Left colon (tissue), 2 donors: ENCODE data around the gene MED29. TPM values are rescaled to one million over a fixed set of nuclear protein-coding genes. Genes with fewer than 3 reads are reported as not detected.

Experiments used
- ATAC-seq: fragments of 200-7000 bp; cut with Tn5 transposase; one replicate; pipeline ENCODE4 v1.9.1; 2020; ENCODE audit warnings: mild to moderate bottlenecking, moderate library complexity
- DNase-seq, 2 donors: peaks; one replicate each; pipeline ENCODE4 v3.0.0-alpha.2; 2020
- intact Hi-C, 2 donors: fragments of 100-400 bp; cut with DNase I in 1 of 2; cut with micrococcal nuclease in 1 of 2; formaldehyde crosslinking; loops; one replicate each; pipeline versions ENCODE4 v1.11.2 to v1.14.0; 2022; cut with DNase I, micrococcal nuclease
- long read RNA-seq: library from polyadenylated mRNA; unstranded; transcript quantifications from one replicate; pipeline ENCODE4 v2.0.0, GENCODE V29; 2021
- total RNA-seq, 2 donors: library from RNA; stranded (reverse); fragmentation: NEBNext Ultra II Directional; extraction: Animal tissue kit (Norgen Biotek cat#: 25700); gene quantifications; one replicate each; pipeline ENCODE4 v1.2.1, GENCODE V29; 2021
- donor health status: DM: no; HTN: no; CAD: no.
- donor health status: DM: yes; HTN: yes; CAD: no.

MED29 gene
- 10 to 100 TPM; 30.4 to 32.4 TPM for total RNA-seq
- long read RNA-seq, transcript MED29-201 (4 exons, 3,653 nt), result major isoform, 15 of 28 reads
- long read RNA-seq, partial matches to known transcripts, result 0 of 28 reads
- long read RNA-seq, other reads (novel, unspliced or antisense), result 13 of 28 reads

GRCh38 chr19:39390751-39391437 lies at the start of gene MED29, which contains the start of gene PAF1:
MED29 (plus strand) TSS chr19:39391378; CDS start chr19:39391423, 45 bp downstream.
PAF1 (minus strand) TSS chr19:39391106; CDS start chr19:39390864, 242 bp downstream.
- ATAC-seq (peak; percentile 95), DNase-seq (peak; percentile 95 to 99)
- intact Hi-C loops, result no loop called here

DNA sequence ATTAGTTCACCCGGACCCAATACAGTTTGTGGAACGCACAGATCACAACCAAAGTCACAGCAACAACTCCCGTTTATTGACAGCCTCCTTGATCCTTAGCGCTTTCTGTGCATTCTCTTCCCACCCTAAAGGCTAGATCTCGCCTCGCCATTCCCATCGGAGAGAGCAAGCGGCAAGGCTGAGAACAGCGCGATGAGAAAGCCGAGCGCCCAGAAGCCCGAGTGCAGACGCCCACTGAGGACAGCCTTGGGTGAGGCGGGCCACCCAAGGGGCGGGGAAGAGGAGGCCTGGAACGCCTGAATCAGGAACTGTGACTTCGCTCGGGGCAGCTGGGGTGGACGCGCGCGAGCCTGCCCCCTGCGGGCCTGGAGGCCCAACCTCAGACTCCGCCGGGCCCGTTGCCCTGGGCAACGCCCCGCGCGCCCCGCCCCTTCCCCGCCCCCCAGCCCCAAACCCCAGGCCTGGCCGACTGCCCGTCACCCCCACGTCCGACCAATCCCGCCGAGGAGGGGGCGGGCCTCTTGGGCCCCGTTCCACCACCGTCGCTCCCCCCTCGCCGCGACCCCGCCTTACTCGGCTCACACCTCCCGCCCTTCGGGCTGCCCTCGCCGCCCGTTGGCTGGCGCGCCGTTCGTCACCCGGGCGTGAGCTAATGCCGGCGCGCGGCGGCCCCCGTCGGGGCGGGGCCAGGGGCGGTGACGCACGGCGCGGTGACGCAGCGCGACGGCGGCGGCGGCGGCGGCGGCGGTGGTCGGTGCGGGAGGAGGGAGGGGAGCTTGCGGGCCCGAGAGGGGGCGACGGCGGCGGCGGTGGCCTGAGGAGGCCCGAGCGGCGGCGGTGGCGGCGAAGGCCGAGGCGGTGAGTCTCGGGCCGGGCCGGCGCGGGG lies 49.2 kb upstream of the MED29 start, which contains the start of gene SAMD4B:
Gene SAMD4B, plus strand, starts transcription at position 703 of the 886 bp plus-strand sequence. CDS start 14,473 bp downstream, outside the sequence.
- intact Hi-C loops, result no loop called here
- ATAC-seq (peak; percentile 93), DNase-seq (peak; percentile 99)

GRCh38 chr19:39342647-39343305 lies 48.4 kb upstream of the MED29 start:
- ATAC-seq (no peak), DNase-seq (peak; percentile 30 to 43)
- intact Hi-C loops, result no loop called here

DNA sequence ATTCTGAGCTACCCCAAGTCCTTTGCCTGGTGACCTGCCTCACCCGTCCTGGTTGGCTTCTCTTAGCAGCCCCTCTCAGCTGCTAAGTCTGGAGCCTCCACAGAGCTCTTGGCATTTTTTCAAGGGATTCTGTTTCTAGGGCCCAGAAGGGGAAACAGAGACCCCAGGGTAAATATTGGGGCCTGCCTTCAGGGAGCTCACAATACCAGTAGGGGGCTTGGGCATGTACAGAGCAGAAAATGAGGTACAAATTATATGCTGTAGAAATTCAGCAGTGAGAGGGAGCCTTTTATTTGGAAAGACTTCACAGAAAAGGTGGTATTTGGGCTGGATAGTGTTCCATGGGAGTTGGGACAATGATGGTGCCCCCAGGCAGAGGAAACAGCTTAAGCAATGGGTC lies 45.2 kb upstream of the MED29 start:
- intact Hi-C loops, result no loop called here
- DNase-seq (no peak), ATAC-seq (no peak)

DNA sequence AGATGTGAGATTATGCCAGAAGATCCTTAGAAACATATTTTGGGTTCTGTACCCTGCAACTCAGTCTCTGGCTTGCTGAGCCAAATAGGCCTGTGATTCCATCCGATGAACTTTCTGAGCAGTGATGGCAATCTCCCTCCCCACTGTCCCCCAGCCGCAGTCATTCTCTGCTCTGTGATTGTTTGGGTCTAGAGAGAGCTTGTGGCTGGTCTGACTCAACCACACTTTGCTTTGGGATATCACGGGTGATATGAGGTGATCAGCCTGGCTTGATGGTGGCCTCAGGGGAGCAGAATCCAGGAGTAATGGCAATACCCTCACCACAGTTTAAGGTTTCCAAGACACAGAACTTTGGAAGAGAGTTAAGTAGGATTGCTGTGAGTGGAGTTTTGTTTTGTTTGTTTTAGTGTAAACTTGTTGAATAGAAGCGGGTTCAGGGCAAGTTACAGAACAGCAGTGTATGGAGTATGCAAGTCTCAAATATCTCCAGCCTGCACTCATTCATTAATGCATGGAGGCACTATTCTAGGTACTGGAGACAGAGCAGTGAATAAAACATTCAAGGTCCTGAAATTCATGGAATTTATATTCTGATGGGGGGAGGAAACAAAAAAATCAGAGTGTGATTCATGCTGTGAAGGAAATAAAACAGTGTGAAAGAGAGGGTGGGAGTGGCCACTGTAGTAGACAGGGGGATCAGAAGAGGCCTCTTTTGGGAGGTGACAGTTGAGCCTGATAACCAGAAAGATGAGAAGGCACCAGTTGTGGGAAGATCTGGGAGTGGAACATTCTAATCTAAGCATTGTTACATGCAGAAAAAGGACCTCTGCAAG lies 43.6 kb upstream of the MED29 start:
- intact Hi-C loops, result no loop called here
- DNase-seq, result no peak
- ATAC-seq, result no peak

DNA sequence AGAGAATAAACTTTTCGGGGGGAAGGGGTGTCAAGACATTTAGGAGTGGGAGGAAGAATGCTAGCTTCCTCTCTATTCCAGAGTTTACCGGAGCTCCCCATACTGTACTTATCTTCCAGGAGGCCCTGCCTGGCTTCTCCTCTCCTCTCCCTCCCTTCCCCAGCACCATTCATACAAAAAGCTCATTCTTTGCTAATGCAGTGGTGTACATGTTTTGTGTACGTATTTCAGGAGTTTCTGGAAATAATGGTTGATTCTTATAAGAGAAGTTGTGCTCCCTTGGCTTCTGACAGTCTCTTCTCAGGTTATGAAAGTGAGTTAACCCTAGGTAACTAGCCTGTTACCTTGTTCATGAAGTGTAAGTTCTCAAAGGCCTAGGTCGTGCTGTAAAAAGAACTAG lies 41.9 kb upstream of the MED29 start:
- ATAC-seq (no peak), DNase-seq (no peak)
- intact Hi-C loops, result no loop called here

DNA sequence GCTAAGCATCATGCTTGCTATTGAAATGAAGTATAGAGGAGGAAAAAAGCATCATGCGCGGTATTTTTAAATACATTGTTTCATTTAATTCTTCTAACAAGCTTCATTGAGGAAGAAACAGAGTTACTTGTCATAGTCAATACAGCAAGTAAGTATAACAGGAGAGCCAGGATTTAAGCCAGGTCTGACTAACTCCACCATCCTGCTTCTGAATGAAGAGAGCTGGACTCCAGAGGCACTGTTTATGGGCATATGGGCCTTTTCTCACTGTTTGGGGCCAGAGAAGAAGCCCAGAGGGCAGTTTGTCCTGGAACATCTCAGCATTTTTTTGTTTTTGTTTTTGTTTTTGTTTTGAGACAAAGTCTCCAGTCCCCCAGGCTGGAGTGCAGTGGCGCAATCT lies 41.0 kb upstream of the MED29 start:
- intact Hi-C loops, result no loop called here
- no peak for ATAC-seq
- no peak for DNase-seq

- ATAC-seq (no peak), DNase-seq (no peak)
- intact Hi-C loops, result no loop called here
Observed at GRCh38 chr19:39351537-39352064, 39.6 kb upstream of the MED29 start.

GRCh38 chr19:39352381-39353255 lies 38.6 kb upstream of the MED29 start:
- ATAC-seq (no peak), DNase-seq (no peak)
- intact Hi-C loops, result no loop called here

DNA sequence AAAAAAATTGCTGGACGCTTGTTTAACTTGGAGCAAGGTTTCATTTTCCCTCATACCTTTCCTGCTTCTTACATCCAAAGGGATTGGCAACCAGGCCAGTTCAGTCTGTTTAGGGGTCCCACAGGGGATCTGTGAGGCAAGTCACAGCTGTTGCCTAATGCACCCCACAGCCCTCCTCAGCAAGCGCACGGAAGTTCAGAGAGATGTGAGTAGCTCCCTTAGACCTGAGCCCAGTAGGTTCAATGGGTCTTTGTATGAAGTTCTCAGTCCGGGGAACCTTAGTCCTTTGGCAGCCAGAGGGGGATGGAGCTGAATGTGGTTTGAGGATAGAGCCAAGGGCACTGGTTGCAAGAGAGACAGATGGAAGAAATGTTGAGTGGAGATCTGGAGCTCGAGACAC lies 35.9 kb upstream of the MED29 start:
- no peak for ATAC-seq

DNA sequence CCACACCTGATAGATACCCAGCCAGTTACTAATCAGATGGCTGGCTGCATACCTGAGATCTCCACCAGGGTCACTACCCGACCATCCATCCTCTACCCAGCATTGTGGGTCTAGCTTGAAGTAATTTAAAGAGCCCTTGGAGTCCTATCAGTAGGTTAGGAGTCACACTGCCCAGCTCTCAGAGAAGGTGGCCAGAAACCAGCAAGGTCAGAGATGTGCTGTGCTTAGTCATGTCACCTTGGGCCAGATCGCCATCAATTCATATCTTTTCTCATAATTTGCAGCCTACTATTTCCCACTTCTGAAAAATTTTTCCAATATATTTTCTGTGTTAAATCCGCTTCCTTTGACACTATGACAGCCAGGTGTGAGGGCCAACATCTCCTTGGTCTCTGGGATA lies 35.1 kb upstream of the MED29 start:
- no peak for ATAC-seq
- intact Hi-C loops, result no loop called here
- no peak for DNase-seq

More for the DNA sequence above, 35.9 kb upstream of the MED29 start:
- intact Hi-C loops, result no loop called here
- DNase-seq, result no peak

- DNase-seq, result no peak
- no peak for ATAC-seq
- intact Hi-C loops, result no loop called here
Observed at GRCh38 chr19:39356647-39357046, 34.5 kb upstream of the MED29 start.

- no peak for DNase-seq
- intact Hi-C loops, result no loop called here
- no peak for ATAC-seq
Observed at GRCh38 chr19:39359026-39359425, 32.2 kb upstream of the MED29 start.

GRCh38 chr19:39360599-39360998 lies 30.6 kb upstream of the MED29 start:
- DNase-seq (no peak), ATAC-seq (no peak)
- intact Hi-C loops, result no loop called here

DNA sequence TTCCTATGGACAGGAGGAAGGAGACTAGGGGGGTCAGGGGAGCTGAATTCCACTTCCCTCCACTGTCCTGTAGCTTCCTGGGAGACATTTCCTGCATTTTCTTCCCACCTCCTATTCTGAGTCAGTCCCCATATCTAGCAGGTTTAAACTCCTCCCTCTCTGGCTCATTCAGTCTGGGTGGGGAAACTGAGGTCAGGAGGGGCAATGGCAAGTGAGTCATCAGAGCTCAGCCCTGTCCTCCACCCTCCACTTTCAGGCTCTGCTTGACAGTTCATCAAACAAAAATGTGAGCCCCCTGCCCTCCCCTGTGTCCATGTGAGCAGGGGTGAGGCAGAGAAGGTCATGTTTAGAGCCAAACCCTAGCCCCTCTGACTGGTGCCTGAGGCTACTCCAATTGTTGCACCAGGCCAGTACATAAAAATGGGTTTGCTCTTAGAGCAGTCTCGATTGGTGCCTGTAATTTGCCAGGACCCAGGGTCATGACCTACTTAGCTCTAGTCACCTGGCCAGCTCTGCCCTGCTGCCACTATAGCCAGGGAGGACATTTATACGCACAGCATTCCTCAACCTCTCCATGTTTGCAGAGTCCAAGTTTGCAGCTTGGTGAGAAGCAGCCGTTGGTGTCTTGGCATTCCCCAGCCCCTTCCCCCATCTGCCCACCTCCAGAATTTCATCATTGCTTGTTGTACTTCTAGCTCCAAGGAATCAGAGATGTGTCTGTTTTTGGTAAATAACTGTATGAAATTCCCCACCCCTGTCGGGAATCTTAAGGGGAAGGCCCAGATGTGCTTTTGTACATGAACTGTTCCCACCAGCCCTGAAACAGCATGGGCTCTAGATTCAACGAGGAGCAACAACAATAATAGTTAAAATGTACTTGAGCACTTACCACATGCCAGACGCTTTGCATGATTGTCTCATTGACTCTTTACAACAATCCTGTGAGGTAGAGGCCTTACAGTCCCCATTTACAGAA lies 28.2 kb upstream of the MED29 start:
- DNase-seq (no peak), ATAC-seq (no peak)
- intact Hi-C loops, result no loop called here

GRCh38 chr19:39363901-39364457 lies 27.2 kb upstream of the MED29 start:
- intact Hi-C loops, result no loop called here
- no peak for ATAC-seq
- no peak for DNase-seq
